Stimulated activated CD8-positive, alpha-beta memory T cell treated with anti-CD3 and anti-CD28 coated beads, Interleukin-7, amount 100 ng/mL, for 24 hours (primary cell): ENCODE results near the gene CDKN2B.

Experiments used
- DNase-seq: peaks from one replicate; pipeline ENCODE4 v3.0.0-alpha.2; 2020; ENCODE audit warnings: low read depth

Gene CDKN2B

DNA sequence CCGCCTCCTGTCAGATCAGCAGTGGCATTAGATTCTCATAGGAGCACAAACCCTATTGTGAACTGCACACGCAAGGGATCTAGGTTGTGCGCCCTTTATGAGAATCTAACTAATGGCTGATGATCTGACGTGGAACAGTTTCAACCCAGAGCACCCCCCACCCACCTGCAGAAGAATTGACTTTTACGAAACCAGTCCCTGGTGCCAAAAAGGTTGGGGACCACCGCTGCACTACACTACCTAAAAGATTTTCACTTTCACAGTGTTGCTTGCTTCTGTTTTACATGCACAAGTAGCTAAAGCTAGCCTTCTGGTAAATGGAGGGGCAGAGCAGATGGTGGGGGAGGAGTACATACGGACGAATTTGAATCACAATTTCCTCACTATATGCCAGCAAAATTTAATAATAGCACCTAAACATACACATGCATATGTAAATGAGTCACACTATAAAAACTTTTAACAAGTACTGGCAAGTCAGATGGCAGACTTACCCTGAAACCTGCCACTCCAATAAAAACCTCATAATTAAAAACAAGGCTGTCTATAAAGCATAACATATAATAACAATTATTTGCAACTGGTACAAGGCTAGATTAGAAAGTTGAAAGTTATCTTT is 24.0 kb upstream of the CDKN2B start:
- no peak for DNase-seq

DNA sequence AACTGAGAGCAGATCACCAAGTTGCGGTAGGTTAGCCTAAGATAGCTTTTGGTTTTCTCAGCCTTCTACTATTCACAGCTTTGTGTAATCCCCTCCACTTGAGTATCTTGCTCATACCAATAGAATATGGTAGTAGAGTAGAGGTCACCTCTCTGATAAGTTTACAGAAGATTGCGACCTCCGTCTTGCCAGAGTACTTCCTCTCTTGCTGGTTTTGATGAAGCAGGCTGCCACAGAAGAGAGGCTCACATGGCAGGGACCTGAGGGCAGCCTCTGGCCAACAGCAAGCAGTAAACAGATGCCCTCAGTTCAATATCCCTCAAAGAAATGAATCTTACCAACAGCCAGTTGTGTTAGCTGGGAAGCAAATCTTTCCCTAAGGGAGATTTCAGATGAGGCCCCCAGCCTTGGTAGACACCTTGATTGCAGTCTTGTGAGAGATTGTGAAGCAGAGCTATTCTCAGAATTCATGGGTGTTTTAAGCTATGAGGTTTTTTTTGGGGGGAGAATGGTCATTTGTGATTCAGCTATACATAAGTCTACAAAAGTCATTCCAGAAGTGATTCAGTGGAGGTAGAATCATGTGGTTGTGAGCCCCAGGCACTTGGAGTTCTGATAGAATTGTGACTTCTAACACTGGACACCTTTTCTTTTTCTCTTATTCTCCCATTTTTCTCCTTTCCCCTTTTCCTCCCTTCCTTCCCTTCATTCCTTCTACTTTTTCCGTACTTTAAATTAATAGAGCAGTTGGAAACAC is 22.7 kb upstream of the CDKN2B start:
- no peak for DNase-seq

GRCh38 chr9:22030101-22030598 is 21.0 kb upstream of the CDKN2B start:
- DNase-seq, result no peak

GRCh38 chr9:22029231-22029630 is 20.1 kb upstream of the CDKN2B start:
- no peak for DNase-seq

DNA sequence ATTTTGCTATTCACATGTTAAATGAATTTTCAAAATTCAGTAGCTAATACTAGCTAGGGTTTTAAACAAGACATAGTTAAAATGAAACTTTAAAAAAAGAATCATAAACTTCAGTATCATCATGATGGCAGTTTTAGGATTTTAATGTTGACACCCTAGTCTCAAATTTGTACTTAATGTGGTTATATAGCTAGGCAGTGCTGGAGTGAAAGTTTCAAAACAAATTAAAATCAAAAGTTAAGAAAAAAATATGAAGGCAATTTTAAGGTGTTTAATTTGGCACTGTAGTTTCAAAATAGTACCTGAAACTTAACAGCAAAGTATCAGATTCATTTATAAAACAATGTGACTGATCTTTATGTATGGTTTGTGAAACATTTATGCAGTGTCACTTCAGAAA is 19.3 kb upstream of the CDKN2B start:
- no peak for DNase-seq

DNA sequence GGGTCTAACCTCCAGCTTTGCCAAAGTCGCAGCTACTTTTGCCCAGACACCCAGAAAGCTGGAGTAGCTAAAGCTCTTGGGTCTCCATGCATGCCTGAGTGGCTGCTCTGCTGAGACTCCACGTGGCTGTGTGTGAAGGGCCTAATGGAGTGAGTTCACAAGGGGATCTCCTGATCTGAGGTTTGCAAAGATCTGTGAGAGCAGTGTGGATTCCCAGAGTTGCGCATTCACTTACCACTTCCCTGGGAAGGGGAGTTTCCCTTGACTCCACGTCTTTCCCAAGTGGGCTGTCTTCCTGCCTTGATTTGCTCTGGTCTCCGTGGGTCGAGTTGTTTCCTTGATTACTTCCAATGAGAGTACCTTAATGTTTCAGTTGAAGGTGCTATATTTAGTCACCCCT is 17.6 kb upstream of the CDKN2B start:
- no peak for DNase-seq

DNA sequence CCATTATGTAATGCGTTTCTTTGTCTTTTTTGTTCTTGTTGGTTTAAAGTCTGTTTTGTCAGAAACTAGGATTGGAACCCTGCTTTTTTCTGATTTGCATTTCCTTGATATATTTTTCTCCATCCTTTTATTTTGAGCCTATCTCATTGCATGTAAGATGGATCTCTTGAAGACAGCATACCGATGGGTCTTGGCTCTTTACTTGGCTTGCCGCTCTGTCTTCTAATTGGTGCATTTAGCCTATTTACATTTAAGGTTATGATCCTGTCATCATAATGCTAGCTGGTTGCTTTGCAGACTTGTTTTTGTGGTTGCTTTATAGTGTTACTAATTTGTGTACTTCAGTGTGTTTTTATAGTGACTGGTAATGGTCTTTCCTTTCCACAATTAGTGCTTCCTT is 13.3 kb upstream of the CDKN2B start:
- DNase-seq, result no peak

GRCh38 chr9:22010866-22011625 is 1.9 kb upstream of the CDKN2B start:
- no peak for DNase-seq

- DNase-seq, result no peak
These were observed 382 bp upstream of the CDKN2B start for GRCh38 chr9:22009506-22009867.

- DNase-seq, result no peak
These were observed 755 bp downstream of the CDKN2B start for GRCh38 chr9:22008384-22008716.

DNA sequence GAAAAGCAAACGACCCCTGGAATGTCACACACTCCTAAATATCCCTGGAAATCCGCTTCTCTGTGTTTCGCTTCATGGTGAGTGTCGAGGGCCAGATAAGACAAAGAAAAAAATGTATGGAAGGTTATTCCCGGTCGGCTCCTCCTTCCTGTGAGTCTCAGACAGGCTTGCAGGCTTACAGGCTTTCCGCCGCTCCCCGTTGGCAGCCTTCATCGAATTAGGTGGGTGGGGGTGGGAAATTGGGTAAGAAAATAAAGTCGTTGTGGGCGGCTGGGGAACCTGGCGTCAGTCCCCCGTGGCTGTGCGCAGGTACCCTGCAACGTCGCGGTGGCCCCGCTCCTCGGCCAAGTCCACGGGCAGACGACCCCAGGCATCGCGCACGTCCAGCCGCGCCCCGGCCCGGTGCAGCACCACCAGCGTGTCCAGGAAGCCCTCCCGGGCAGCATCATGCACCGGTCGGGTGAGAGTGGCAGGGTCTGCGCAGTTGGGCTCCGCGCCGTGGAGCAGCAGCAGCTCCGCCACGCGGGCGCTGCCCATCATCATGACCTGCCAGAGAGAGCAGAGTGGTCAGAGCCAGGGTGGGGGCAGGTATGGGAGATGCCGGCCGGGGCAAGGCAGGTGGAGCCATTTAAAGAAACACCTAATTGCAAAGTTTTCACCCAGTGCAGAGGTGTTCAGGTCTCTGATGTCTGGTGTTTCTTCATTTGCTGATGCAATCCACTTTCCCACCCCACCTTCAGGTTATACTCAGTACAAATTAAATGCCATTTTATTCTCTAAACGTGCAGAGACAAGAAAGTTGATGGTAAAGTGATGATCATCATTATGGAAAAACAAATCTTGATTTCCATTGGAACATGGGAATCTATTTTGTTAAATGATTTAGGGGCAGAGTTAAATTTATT is 3.2 kb downstream of the CDKN2B start:
- DNase-seq, result no peak

- DNase-seq, result no peak
These were observed 3.9 kb downstream of the CDKN2B start for GRCh38 chr9:22005021-22005701.

DNA sequence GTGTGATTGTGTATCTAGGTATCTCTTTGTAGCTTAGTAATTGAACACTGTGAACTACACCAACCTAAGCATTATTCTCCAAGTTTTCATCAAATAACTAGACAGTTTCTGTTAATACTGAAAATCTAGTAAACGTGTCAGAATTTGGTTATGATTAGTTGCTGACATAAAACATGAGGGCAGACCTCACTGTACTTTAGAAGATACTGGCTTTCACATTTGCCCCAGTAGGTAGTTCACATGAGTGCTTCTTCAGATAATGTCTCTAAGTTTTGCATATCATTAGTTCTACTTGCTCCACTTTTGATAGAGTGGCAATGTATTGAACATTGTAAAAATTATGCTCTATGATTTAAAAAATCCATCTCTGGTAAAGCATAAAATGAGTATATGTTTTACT is 7.1 kb downstream of the CDKN2B start:
- DNase-seq, result no peak

DNA sequence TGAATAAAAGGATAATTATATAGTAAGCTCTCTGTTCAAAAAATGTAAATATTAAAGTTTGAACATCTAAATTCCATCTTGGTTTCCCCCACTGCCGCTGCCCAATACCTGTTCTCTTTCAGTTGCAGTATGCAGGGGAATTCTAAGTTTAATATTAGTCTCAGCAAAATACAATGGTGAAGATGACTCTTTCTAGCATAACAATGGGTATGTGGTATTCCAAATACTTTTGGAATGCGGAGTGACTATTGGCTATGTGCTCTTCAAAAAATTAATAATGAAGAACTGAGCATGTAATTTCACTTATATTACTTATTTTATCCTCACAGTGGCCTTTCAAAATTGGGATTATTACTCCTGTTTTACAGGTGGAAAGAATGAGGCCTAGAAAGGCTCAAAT is 11.1 kb downstream of the CDKN2B start:
- no peak for DNase-seq

GRCh38 chr9:21997480-21997879 is 11.6 kb downstream of the CDKN2B start:
- DNase-seq, result no peak

DNA sequence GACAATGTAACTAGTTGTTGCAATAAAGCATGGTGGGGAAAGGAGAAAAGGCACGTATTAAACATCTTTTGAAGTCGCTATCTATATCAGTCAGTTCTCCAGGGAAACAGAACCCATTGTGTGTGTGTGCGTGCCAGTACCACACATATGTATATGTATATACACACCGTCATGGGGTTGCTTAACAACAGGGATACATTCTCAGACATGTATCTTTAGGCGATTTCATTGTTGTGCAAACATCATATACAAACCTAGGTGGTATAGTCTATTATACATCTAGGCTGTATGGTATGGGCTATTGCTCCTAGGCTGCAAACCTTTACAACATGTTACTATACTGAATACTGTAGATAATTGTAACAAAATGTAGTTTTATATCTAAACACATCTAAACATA is 12.2 kb downstream of the CDKN2B start:
- no peak for DNase-seq

GRCh38 chr9:21996438-21996837 is 12.7 kb downstream of the CDKN2B start:
- DNase-seq, result no peak

DNA sequence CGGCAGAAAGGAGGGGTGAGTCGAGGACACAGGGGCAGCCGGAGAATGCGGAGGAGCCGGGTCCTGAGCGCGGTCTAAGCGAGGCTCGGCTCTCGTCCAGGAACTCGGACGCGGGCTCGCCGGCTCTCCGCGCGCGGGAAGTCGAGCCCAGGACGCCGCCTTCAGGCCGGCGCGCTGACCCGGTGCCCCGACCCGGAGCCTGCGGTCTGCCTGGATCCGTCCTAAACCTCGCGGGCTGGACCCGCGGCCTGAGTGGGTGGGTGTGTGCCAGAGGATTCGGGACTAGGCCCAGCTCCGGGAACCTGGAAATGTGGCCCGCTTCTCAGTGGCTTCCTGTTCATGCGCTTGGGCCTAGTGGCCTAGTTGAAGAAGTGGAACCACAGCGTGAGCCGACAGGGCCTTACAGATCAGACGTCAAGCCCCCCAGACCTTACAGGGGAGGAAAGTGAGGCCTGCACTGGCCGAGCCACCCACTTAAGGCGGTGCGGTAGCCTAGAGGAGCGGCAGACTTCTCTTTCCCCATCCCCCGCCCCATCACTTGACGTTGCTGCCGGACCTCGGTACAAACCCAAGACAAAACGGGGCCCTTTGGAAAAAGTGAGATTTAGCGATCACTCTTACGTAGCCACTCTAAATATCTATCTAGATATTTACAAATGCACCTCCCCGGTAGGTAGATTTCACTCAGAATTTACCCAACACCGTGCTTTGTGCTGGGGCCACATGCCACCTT is 13.3 kb downstream of the CDKN2B start:
- DNase-seq, result no peak

- DNase-seq, result no peak
These were observed 14.0 kb downstream of the CDKN2B start for GRCh38 chr9:21995006-21995665.

DNA sequence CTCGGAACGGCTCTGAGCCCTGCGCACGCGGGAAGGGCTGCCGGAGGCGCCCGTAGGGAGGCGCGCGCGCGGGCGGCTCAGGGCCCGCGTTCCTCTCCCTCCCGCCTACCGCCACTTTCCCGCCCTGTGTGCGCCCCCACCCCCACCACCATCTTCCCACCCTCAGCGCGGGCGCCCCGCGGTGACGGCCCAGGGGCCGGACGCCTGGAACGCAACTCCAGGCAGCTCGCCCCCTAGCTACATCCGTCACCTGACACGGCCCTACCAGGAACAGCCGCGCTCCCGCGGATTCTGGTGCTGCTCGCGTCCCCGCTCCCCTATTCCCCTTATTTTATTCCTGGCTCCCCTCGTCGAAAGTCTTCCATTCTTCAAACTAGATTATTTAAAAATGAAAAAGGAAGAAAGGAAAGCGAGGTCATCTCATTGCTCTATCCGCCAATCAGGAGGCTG is 14.5 kb downstream of the CDKN2B start, which contains the start of gene CDKN2B-AS1:
TSS of gene CDKN2B-AS1 (plus strand) at position 236 of the 450 bp plus-strand sequence.
- no peak for DNase-seq
